Measurements from ENCODE around the gene C1R. TPM values are rescaled to one million over a fixed set of nuclear protein-coding genes. Genes with fewer than 3 reads are reported as not detected.
A peak's percentile ranks its signal among the peaks of the same experiment; 100 is the strongest.

Gene C1R
- polyA plus RNA-seq, 1 experiment = 703 TPM

DNA sequence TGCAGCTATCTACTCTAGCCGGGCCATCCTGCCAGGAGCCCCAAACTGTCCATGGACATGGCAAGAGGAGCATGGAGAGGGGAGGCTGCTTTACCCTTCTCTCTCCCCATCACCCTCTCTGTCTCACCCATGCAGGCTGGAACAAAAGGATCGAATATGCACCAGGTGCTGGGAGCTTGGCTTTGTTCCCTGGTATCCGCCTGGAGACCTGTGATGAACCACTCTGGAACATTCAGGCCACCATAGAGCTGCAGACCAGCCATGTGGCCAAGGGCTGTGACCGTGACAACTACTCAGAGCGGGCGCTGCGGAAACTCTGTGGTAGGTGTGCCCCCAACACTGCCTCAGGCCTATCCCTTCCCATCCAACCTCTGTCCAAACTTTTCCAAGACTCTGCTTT, 43.8 kb upstream of the C1R start:
- Histone ChIP-seq H3K27me3 (ENCODE audit: control insufficient read depth, insufficient read depth, low read length) (no peaks in the 10 kb centered on the region), H3K4me3 (ENCODE audit: low read depth, low read length) (no peak overlapping the region), H3K36me3 (ENCODE audit: control insufficient read depth, insufficient read depth, low read length) (peaks cover 24% of the 10 kb centered on the region)
- POLR2A ChIA-PET = no interaction called here
- no peak for TF ChIP-seq CTCF (IDR thresholded peaks at IDR 0.05; ENCODE audit: insufficient read depth, low read depth, low read length)
- no peak for DNase-seq (ENCODE audit: low read depth)
- CTCF ChIA-PET = interaction anchor here (1.3 kb wide), 1 partner anchor 9 kb away, joined by 9 read pairs; no protein-coding TSS in a partner anchor

- ChIA-PET CTCF (interaction anchor here (1.4 kb wide), 1 partner anchor 21 kb away, joined by 5 read pairs; no protein-coding TSS in a partner anchor), POLR2A (no interaction called here)
- DNase-seq (ENCODE audit: low read depth) = no peak
- Histone ChIP-seq H3K4me3 (ENCODE audit: low read depth, low read length) (no peak overlapping the region), H3K27me3 (ENCODE audit: control insufficient read depth, insufficient read depth, low read length) (no peaks in the 10 kb centered on the region), H3K36me3 (ENCODE audit: control insufficient read depth, insufficient read depth, low read length) (peaks cover 21% of the 10 kb centered on the region)
- TF ChIP-seq CTCF (IDR thresholded peaks at IDR 0.05; ENCODE audit: insufficient read depth, low read depth, low read length) = no peak
Observed at GRCh38 chr12:7134396-7135166, 42.3 kb upstream of the C1R start.

- no peak overlapping the region for H3K4me3 ChIP-seq (ENCODE audit: low read depth, low read length)
Observed at GRCh38 chr12:7131502-7131866, 39.2 kb upstream of the C1R start.

DNA sequence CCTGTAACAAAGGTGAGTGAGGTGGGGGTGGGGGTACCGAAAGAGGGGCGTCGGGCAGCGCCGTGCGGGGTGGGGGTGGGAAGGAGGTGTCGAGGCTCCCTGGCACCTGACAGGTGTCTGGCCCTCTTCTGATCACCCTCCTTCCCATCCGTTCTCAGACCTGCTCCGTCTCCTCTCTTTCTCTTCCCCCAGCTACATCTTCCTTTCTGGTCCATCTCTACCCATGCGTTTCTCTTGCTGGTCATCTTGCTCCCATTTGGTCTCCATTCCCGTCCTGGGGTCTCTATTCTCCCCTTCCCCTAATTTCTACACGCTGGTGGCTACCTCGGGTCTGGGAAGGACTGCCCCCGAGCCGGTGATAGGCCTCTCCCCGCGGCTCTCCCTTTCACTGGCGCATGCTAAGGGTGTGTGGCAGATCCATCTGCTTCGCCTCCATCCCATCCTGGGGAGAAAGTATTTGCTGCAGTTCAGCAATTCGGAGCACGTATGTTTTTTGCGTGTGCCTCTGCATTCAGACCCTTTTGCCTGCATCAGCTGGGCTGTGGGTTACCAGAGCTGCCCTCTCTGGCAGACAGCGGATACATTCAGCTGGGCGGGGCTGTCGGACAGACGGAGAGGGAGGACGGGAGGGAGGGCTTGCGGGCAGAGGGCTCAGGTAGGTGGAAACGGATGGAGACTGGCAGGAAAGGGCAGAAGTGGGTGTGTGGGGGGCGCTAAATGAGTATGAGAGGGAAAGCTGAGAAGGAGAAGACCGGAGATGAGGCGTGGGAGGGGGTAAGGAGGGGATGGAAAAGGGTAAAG, 38.7 kb upstream of the C1R start:
- DNase-seq (ENCODE audit: low read depth) = no peak
- H3K36me3 ChIP-seq (ENCODE audit: control insufficient read depth, insufficient read depth, low read length) = peaks cover 12% of the 10 kb centered on the region
- 0 out of 2 replicates have a peak, but pooled peaks have one; percentile 19 for TF ChIP-seq CTCF (IDR thresholded peaks at IDR 0.05; ENCODE audit: insufficient read depth, low read depth, low read length)
- peak overlapping the region; percentile 61 for H3K4me3 ChIP-seq (ENCODE audit: low read depth, low read length)
- ChIA-PET POLR2A (no interaction called here), CTCF (interaction anchor here (1.0 to 2.7 kb wide), 4 partner anchors 10 to 24 kb away, joined by 3 to 13 read pairs (median 8); no protein-coding TSS in a partner anchor)
- H3K27me3 ChIP-seq (ENCODE audit: control insufficient read depth, insufficient read depth, low read length) = no peaks in the 10 kb centered on the region

More at GRCh38 chr12:7131502-7131866, 39.2 kb upstream of the C1R start:
- CTCF ChIA-PET = interaction anchor here (1.0 to 2.7 kb wide), 4 partner anchors 10 to 23 kb away, joined by 3 to 13 read pairs (median 8); no protein-coding TSS in a partner anchor
- peaks cover 17% of the 10 kb centered on the region for H3K36me3 ChIP-seq (ENCODE audit: control insufficient read depth, insufficient read depth, low read length)
- TF ChIP-seq CTCF (IDR thresholded peaks at IDR 0.05; ENCODE audit: insufficient read depth, low read depth, low read length) = no peak
- H3K27me3 ChIP-seq (ENCODE audit: control insufficient read depth, insufficient read depth, low read length) = no peaks in the 10 kb centered on the region
- POLR2A ChIA-PET = no interaction called here
- no peak for DNase-seq (ENCODE audit: low read depth)

Measured in BJ (cell line).